Mammary microvascular endothelial cell (primary cell): ENCODE measurements around the gene CLK1. TPM values are rescaled to one million over a fixed set of nuclear protein-coding genes. Genes with fewer than 3 reads are reported as not detected.

Experiments
- total RNA-seq: library from RNA; depleted of rRNA; stranded (reverse); fragments of >200 nt; gene quantifications from 2 replicates; pipeline ENCODE4 v1.2.3, GENCODE V29; 2015

Gene CLK1
- total RNA-seq: 26.0 and 36.5 TPM in 2 replicates

GRCh38 chr2:200864176-200865034, at the start of gene CLK1:
CLK1 (minus strand) TSS chr2:200864658; CDS start chr2:200861862, 2,796 bp downstream.

GRCh38 chr2:200888704-200889625, 24.5 kb upstream of the CLK1 start, which contains the start of the genes NIF3L1 and PPIL3:
NIF3L1 (plus strand) TSS chr2:200889371; CDS start chr2:200891944, 2,573 bp downstream.
PPIL3 (minus strand) TSS chr2:200889077; CDS start chr2:200887615, 1,462 bp downstream.

GRCh38 chr2:200811333-200812121, 52.9 kb downstream of the CLK1 start, which contains the start of gene BZW1:
BZW1 (plus strand) TSS chr2:200811910; CDS start chr2:200813218, 1,308 bp downstream.

Other genes starting within 250 kb of the CLK1 start
- gene BZW1, start 52.7 kb downstream of the CLK1 start, total RNA-seq: 337 and 384 TPM in 2 replicates
- gene PPIL3, start 24.4 kb upstream of the CLK1 start, total RNA-seq: 19.4 and 24.4 TPM in 2 replicates
- gene NIF3L1, start 24.7 kb upstream of the CLK1 start, total RNA-seq: 13.9 and 16.3 TPM in 2 replicates
- 14.6 and 16.9 TPM in 2 replicates for gene ORC2, start 99.0 kb upstream of the CLK1 start, total RNA-seq
- 4.5 and 8.1 TPM in 2 replicates for gene HYCC2, start 207.0 kb upstream of the CLK1 start, total RNA-seq
- gene NDUFB3, start 207.3 kb upstream of the CLK1 start, total RNA-seq: 112 and 133 TPM in 2 replicates